SK-N-MC (cell line): ENCODE results near the gene KIF5A.
A peak's percentile ranks its signal among the peaks of the same experiment; 100 is the strongest.

Source experiments
- DNase-seq: peaks from one replicate; pipeline ENCODE4 v3.0.0-alpha.2; 2011; ENCODE audit warnings: low read depth, low spot score
- H3K27ac ChIP-seq: fragments of 200-600 bp; sonication (generic); 2 replicates; pipeline ENCODE4 v1.5.1; 2016; ENCODE audit warnings: mixed run types
- H3K36me3 ChIP-seq: fragments of 200-600 bp; sonication (generic); 2 replicates; pipeline ENCODE4 v1.6.1; 2017; ENCODE audit warnings: antibody characterized with exemption, low read length, mixed read lengths; ENCODE audit not compliant: insufficient read depth
- H3K4me3 ChIP-seq: fragments of 200-600 bp; sonication (generic); 2 replicates; pipeline ENCODE4 v1.5.1; 2016
- H3K9ac ChIP-seq: fragments of 200-600 bp; sonication (generic); 2 replicates; pipeline ENCODE4 v1.8.0; 2017; ENCODE audit warnings: mixed run types, mixed read lengths; ENCODE audit not compliant: insufficient read length
- H3K9me3 ChIP-seq: fragments of 200-600 bp; sonication (generic); 2 replicates; pipeline ENCODE4 v1.6.1; 2017; ENCODE audit warnings: low read depth, mild to moderate bottlenecking, antibody characterized with exemption, low read length, moderate library complexity, mixed read lengths
- EZH2 ChIP-seq: fragments of 200-600 bp; sonication (generic); IDR thresholded peaks from one replicate; pipeline ENCODE4 v1.6.1; 2017; ENCODE audit warnings: antibody characterized with exemption
- FOXP2 ChIP-seq: optimal IDR thresholded peaks from 2 replicates; pipeline ENCODE3; 2011; ENCODE audit warnings: mild to moderate bottlenecking, moderate library complexity; ENCODE audit not compliant: insufficient read depth; ENCODE audit errors: extremely low read length, control extremely low read depth
- POLR2AphosphoS5 ChIP-seq: IDR thresholded peaks from 2 replicates; pipeline ENCODE4 v1.6.1; 2012; ENCODE audit warnings: mild to moderate bottlenecking, low read depth, low read length, borderline replicate concordance

KIF5A gene

GRCh38 chr12:57530396-57531142 lies 19.3 kb upstream of the KIF5A start:
- TF ChIP-seq EZH2 (no peak), POLR2AphosphoS5 (no peak), FOXP2 (no peak)

GRCh38 chr12:57531836-57532235 lies 18.0 kb upstream of the KIF5A start:
- no peak overlapping the region for H3K9ac ChIP-seq
- TF ChIP-seq EZH2 (no peak), FOXP2 (no peak), POLR2AphosphoS5 (no peak)

More at GRCh38 chr12:57530396-57531142, 19.3 kb upstream of the KIF5A start:
- Histone ChIP-seq H3K36me3 (peaks cover 92% of the 10 kb centered on the region), H3K4me3 (no peak overlapping the region), H3K27ac (peak overlapping the region; percentile 35), H3K9me3 (no peaks in the 10 kb centered on the region), H3K9ac (no peak overlapping the region)
- no peak for DNase-seq

GRCh38 chr12:57533108-57533507 lies 16.7 kb upstream of the KIF5A start:
- DNase-seq: no peak
- Histone ChIP-seq H3K4me3 (no peak overlapping the region), H3K9me3 (no peaks in the 10 kb centered on the region), H3K27ac (no peak overlapping the region), H3K36me3 (peaks cover 67% of the 10 kb centered on the region), H3K9ac (no peak overlapping the region)
- TF ChIP-seq POLR2AphosphoS5: no peak
- no peak for TF ChIP-seq EZH2
- TF ChIP-seq FOXP2: no peak

More at GRCh38 chr12:57531836-57532235, 18.0 kb upstream of the KIF5A start:
- DNase-seq: no peak
- H3K9me3 ChIP-seq: no peaks in the 10 kb centered on the region
- peaks cover 80% of the 10 kb centered on the region for H3K36me3 ChIP-seq
- H3K27ac ChIP-seq: no peak overlapping the region
- H3K4me3 ChIP-seq: no peak overlapping the region

GRCh38 chr12:57534250-57534649 lies 15.6 kb upstream of the KIF5A start:
- TF ChIP-seq EZH2: no peak
- no peak for TF ChIP-seq POLR2AphosphoS5
- no peak for TF ChIP-seq FOXP2
- Histone ChIP-seq H3K36me3 (peaks cover 67% of the 10 kb centered on the region), H3K4me3 (no peak overlapping the region), H3K9ac (no peak overlapping the region), H3K27ac (no peak overlapping the region), H3K9me3 (no peaks in the 10 kb centered on the region)
- no peak for DNase-seq

- Histone ChIP-seq H3K9me3 (no peaks in the 10 kb centered on the region), H3K9ac (no peak overlapping the region), H3K4me3 (no peak overlapping the region), H3K27ac (no peak overlapping the region), H3K36me3 (peaks cover 60% of the 10 kb centered on the region)
- TF ChIP-seq FOXP2 (no peak), EZH2 (no peak), POLR2AphosphoS5 (no peak)
- no peak for DNase-seq
Measured at GRCh38 chr12:57534991-57535543, 14.8 kb upstream of the KIF5A start.

- peaks cover 55% of the 10 kb centered on the region for H3K36me3 ChIP-seq
- no peak for DNase-seq
- no peaks in the 10 kb centered on the region for H3K9me3 ChIP-seq
- no peak overlapping the region for H3K27ac ChIP-seq
- no peak overlapping the region for H3K4me3 ChIP-seq
- TF ChIP-seq POLR2AphosphoS5 (no peak), EZH2 (no peak), FOXP2 (no peak)
- H3K9ac ChIP-seq: no peak overlapping the region
Measured at GRCh38 chr12:57535764-57536596, 13.9 kb upstream of the KIF5A start.

GRCh38 chr12:57536597-57536942 lies 13.3 kb upstream of the KIF5A start:
- no peaks in the 10 kb centered on the region for H3K9me3 ChIP-seq
- H3K4me3 ChIP-seq: no peak overlapping the region
- no peak for TF ChIP-seq EZH2
- TF ChIP-seq FOXP2: no peak
- TF ChIP-seq POLR2AphosphoS5: no peak
- H3K9ac ChIP-seq: no peak overlapping the region
- no peak for DNase-seq
- no peak overlapping the region for H3K27ac ChIP-seq
- peaks cover 55% of the 10 kb centered on the region for H3K36me3 ChIP-seq

- TF ChIP-seq POLR2AphosphoS5 (no peak), FOXP2 (no peak), EZH2 (no peak)
- Histone ChIP-seq H3K27ac (no peak overlapping the region), H3K9me3 (no peaks in the 10 kb centered on the region), H3K36me3 (peaks cover 42% of the 10 kb centered on the region; the same call in 1 of the 2 replicates), H3K9ac (no peak overlapping the region), H3K4me3 (no peak overlapping the region)
- no peak for DNase-seq
Measured at GRCh38 chr12:57539134-57539768, 10.6 kb upstream of the KIF5A start.
